Stimulated activated CD8-positive, alpha-beta memory T cell treated with anti-CD3 and anti-CD28 coated beads, Interleukin-2, amount 100 ng/mL, for 48 hours (primary cell): ENCODE data around the gene DUT.

Experiments used
- DNase-seq, 2 donors: peaks; one replicate each; pipeline ENCODE4 v3.0.0-alpha.2; 2020; ENCODE audit warnings: low read depth in 2 of 2

The DUT gene

GRCh38 chr15:48371550-48371949 lies 40.3 kb downstream of the DUT start:
- DNase-seq: no peak

GRCh38 chr15:48371961-48372360 lies 40.7 kb downstream of the DUT start:
- DNase-seq: no peak

- no peak for DNase-seq
These were observed 42.7 kb downstream of the DUT start for GRCh38 chr15:48373821-48374451.

- DNase-seq: no peak
These were observed 43.2 kb downstream of the DUT start for GRCh38 chr15:48374472-48374871.

- DNase-seq: no peak
These were observed 44.5 kb downstream of the DUT start for GRCh38 chr15:48375767-48376166.

- no peak for DNase-seq
These were observed 49.0 kb downstream of the DUT start for GRCh38 chr15:48380198-48380597.

- DNase-seq: no peak
These were observed 50.6 kb downstream of the DUT start for GRCh38 chr15:48381861-48382260.

GRCh38 chr15:48383031-48383430 lies 51.8 kb downstream of the DUT start:
- DNase-seq: no peak

- no peak for DNase-seq
These were observed 53.4 kb downstream of the DUT start for GRCh38 chr15:48384616-48385015.

- DNase-seq: no peak
These were observed 54.0 kb downstream of the DUT start for GRCh38 chr15:48385031-48385830.

- no peak for DNase-seq
These were observed 57.0 kb downstream of the DUT start for GRCh38 chr15:48388016-48388851.

GRCh38 chr15:48388910-48389309 lies 57.7 kb downstream of the DUT start:
- no peak for DNase-seq

GRCh38 chr15:48389691-48390143 lies 58.5 kb downstream of the DUT start:
- DNase-seq: no peak

- DNase-seq: no peak
These were observed 60.7 kb downstream of the DUT start for GRCh38 chr15:48391950-48392349.

- no peak for DNase-seq
These were observed 61.1 kb downstream of the DUT start for GRCh38 chr15:48392356-48392755.
